ENCODE results near the gene SPECC1. TPM values are rescaled to one million over a fixed set of nuclear protein-coding genes. Genes with fewer than 3 reads are reported as not detected.

Gene SPECC1
- total RNA-seq, 1 donor from 2014 or later, result 91.9 TPM

- Mint-ChIP-seq H3K27ac (ENCODE audit: unreplicated experiment) (no peak overlapping the region), H3K27me3 (ENCODE audit: low read depth) (peaks cover 3% of the 10 kb centered on the region), H3K9me3 (ENCODE audit: low read depth) (peaks cover 1% of the 10 kb centered on the region)
Measured at GRCh38 chr17:20077978-20078685, 69.0 kb downstream of the SPECC1 start.

GRCh38 chr17:20080513-20080912 lies 71.4 kb downstream of the SPECC1 start:
- peaks cover 6% of the 10 kb centered on the region for H3K9me3 Mint-ChIP-seq (ENCODE audit: low read depth)
- peaks cover 2% of the 10 kb centered on the region for H3K36me3 Mint-ChIP-seq (ENCODE audit: low read depth)
- H3K4me1 Mint-ChIP-seq (ENCODE audit: low read depth), result peaks cover 16% of the 10 kb centered on the region
- H3K27me3 Mint-ChIP-seq (ENCODE audit: low read depth), result peaks cover 3% of the 10 kb centered on the region
- H3K4me3 Mint-ChIP-seq (ENCODE audit: unreplicated experiment), result no peak overlapping the region
- no peak for DNase-seq (ENCODE audit: low spot score)
- H3K27ac Mint-ChIP-seq (ENCODE audit: unreplicated experiment), result no peak overlapping the region
- no peak for TF ChIP-seq CTCF (IDR thresholded peaks at IDR 0.05)

More at GRCh38 chr17:20077978-20078685, 69.0 kb downstream of the SPECC1 start:
- Mint-ChIP-seq H3K4me3 (ENCODE audit: unreplicated experiment) (no peak overlapping the region), H3K36me3 (ENCODE audit: low read depth) (no peaks in the 10 kb centered on the region), H3K4me1 (ENCODE audit: low read depth) (peaks cover 23% of the 10 kb centered on the region)
- no peak for TF ChIP-seq CTCF (IDR thresholded peaks at IDR 0.05)
- no peak for DNase-seq (ENCODE audit: low spot score)

GRCh38 chr17:20083156-20083859 lies 74.1 kb downstream of the SPECC1 start:
- Mint-ChIP-seq H3K4me1 (ENCODE audit: low read depth) (peaks cover 15% of the 10 kb centered on the region), H3K9me3 (ENCODE audit: low read depth) (peaks cover 6% of the 10 kb centered on the region), H3K27me3 (ENCODE audit: low read depth) (peaks cover 3% of the 10 kb centered on the region), H3K4me3 (ENCODE audit: unreplicated experiment) (no peak overlapping the region), H3K36me3 (ENCODE audit: low read depth) (peaks cover 2% of the 10 kb centered on the region), H3K27ac (ENCODE audit: unreplicated experiment) (no peak overlapping the region)
- no peak for TF ChIP-seq CTCF (IDR thresholded peaks at IDR 0.05)
- no peak for DNase-seq (ENCODE audit: low spot score)

GRCh38 chr17:20084621-20085282 lies 75.6 kb downstream of the SPECC1 start:
- TF ChIP-seq CTCF (IDR thresholded peaks at IDR 0.05), result no peak
- DNase-seq (ENCODE audit: low spot score), result no peak
- peaks cover 2% of the 10 kb centered on the region for H3K36me3 Mint-ChIP-seq (ENCODE audit: low read depth)
- H3K9me3 Mint-ChIP-seq (ENCODE audit: low read depth), result peaks cover 6% of the 10 kb centered on the region
- H3K4me1 Mint-ChIP-seq (ENCODE audit: low read depth), result peaks cover 15% of the 10 kb centered on the region
- no peak overlapping the region for H3K4me3 Mint-ChIP-seq (ENCODE audit: unreplicated experiment)
- peaks cover 3% of the 10 kb centered on the region for H3K27me3 Mint-ChIP-seq (ENCODE audit: low read depth)
- H3K27ac Mint-ChIP-seq (ENCODE audit: unreplicated experiment), result no peak overlapping the region

- Mint-ChIP-seq H3K4me1 (ENCODE audit: low read depth) (peaks cover 15% of the 10 kb centered on the region), H3K9me3 (ENCODE audit: low read depth) (peaks cover 6% of the 10 kb centered on the region), H3K27me3 (ENCODE audit: low read depth) (no peaks in the 10 kb centered on the region), H3K27ac (ENCODE audit: unreplicated experiment) (no peak overlapping the region), H3K36me3 (ENCODE audit: low read depth) (peaks cover 2% of the 10 kb centered on the region), H3K4me3 (ENCODE audit: unreplicated experiment) (no peak overlapping the region)
- no peak for DNase-seq (ENCODE audit: low spot score)
- no peak for TF ChIP-seq CTCF (IDR thresholded peaks at IDR 0.05)
Measured at GRCh38 chr17:20085283-20085845, 76.2 kb downstream of the SPECC1 start.
